Esophagus squamous epithelium (tissue), 4 donors: ENCODE data around the gene SPINT1.

Experiments used
- CTCF ChIP-seq, 6 experiments: fragments of 450-650 bp in 4 of 6; fragments of 200-600 bp in 2 of 6; sonication (generic) in 2 of 6; IDR thresholded peaks; one replicate each; pipeline ENCODE4 v1.5.1; 2016 to 2019; ENCODE audit warnings: antibody characterized with exemption in 6 of 6, mild to moderate bottlenecking in 4 of 6, moderate library complexity in 4 of 6
- POLR2A ChIP-seq, 4 donors: fragments of 450-650 bp; IDR thresholded peaks; one replicate each; pipeline ENCODE4 v1.6.1; 2017; ENCODE audit warnings: antibody characterized with exemption in 4 of 4, mild to moderate bottlenecking in 4 of 4, moderate library complexity in 3 of 4

GRCh38 chr15:40845036-40845435, 1.2 kb downstream of the SPINT1 start:
- TF ChIP-seq POLR2A (IDR thresholded peaks at IDR 0.05), result no peak
- TF ChIP-seq CTCF (IDR thresholded peaks at IDR 0.05), result no peak
